ENCODE data around the gene TRIB2.
"Not testable (repeated sequence)": the region's sequence is repeated elsewhere in the genome, so short reads cannot be mapped to it uniquely, and the experiment has no call there.

Gene TRIB2

GRCh38 chr2:12716282-12717190 lies at the start of gene TRIB2:
TSS of gene TRIB2 (plus strand) at chr2:12716936. CDS start at chr2:12718308, 1,372 bp downstream.
- peak; percentile 87 to 90 for DNase-seq (ENCODE audit: low read depth in 2 of 2)

- no peak for DNase-seq (ENCODE audit: low read depth in 2 of 2)
These were observed 47.7 kb upstream of the TRIB2 start for GRCh38 chr2:12669036-12669435.

GRCh38 chr2:12672711-12673315 lies 43.9 kb upstream of the TRIB2 start:
- DNase-seq (ENCODE audit: low read depth in 2 of 2) = no peak

- no peak for DNase-seq (ENCODE audit: low read depth in 2 of 2)
These were observed 42.0 kb upstream of the TRIB2 start for GRCh38 chr2:12674644-12675328.

GRCh38 chr2:12675352-12675795 lies 41.4 kb upstream of the TRIB2 start:
- no peak for DNase-seq (ENCODE audit: low read depth in 2 of 2)

- DNase-seq (ENCODE audit: low read depth in 2 of 2) = no peak
These were observed 40.9 kb upstream of the TRIB2 start for GRCh38 chr2:12675801-12676200.

- no peak for DNase-seq (ENCODE audit: low read depth in 2 of 2)
These were observed 40.0 kb upstream of the TRIB2 start for GRCh38 chr2:12676771-12677170.

GRCh38 chr2:12678186-12678585 lies 38.5 kb upstream of the TRIB2 start:
- no peak for DNase-seq (ENCODE audit: low read depth in 2 of 2)

- DNase-seq (ENCODE audit: low read depth in 2 of 2) = no peak
These were observed 37.1 kb upstream of the TRIB2 start for GRCh38 chr2:12679550-12680072.

- DNase-seq (ENCODE audit: low read depth in 2 of 2) = not testable (repeated sequence)
These were observed 36.6 kb upstream of the TRIB2 start for GRCh38 chr2:12680115-12680514.

GRCh38 chr2:12682017-12682416 lies 34.7 kb upstream of the TRIB2 start:
- DNase-seq (ENCODE audit: low read depth in 2 of 2) = no peak

GRCh38 chr2:12683457-12684100 lies 33.2 kb upstream of the TRIB2 start:
- DNase-seq (ENCODE audit: low read depth in 2 of 2) = no peak

GRCh38 chr2:12684471-12684936 lies 32.2 kb upstream of the TRIB2 start:
- no peak for DNase-seq (ENCODE audit: low read depth in 2 of 2)

- no peak for DNase-seq (ENCODE audit: low read depth in 2 of 2)
These were observed 31.6 kb upstream of the TRIB2 start for GRCh38 chr2:12685145-12685544.

- no peak for DNase-seq (ENCODE audit: low read depth in 2 of 2)
These were observed 30.8 kb upstream of the TRIB2 start for GRCh38 chr2:12685956-12686355.

GRCh38 chr2:12686708-12687283 lies 29.9 kb upstream of the TRIB2 start:
- no peak for DNase-seq (ENCODE audit: low read depth in 2 of 2)

GRCh38 chr2:12688091-12688490 lies 28.6 kb upstream of the TRIB2 start:
- DNase-seq (ENCODE audit: low read depth in 2 of 2) = no peak

GRCh38 chr2:12688893-12689292 lies 27.8 kb upstream of the TRIB2 start:
- DNase-seq (ENCODE audit: low read depth in 2 of 2) = no peak

GRCh38 chr2:12693509-12693908 lies 23.2 kb upstream of the TRIB2 start:
- DNase-seq (ENCODE audit: low read depth in 2 of 2) = no peak

GRCh38 chr2:12694990-12695774 lies 21.6 kb upstream of the TRIB2 start:
- no peak for DNase-seq (ENCODE audit: low read depth in 2 of 2)

Data from stimulated activated CD4-positive, alpha-beta T cell treated with anti-CD3 and anti-CD28 coated beads, Interleukin-1b, Interleukin-23, amount 100 ng/mL, for 4 hours (primary cell).